ENCODE measurements around the gene SPINK2. TPM values are rescaled to one million over a fixed set of nuclear protein-coding genes. Genes with fewer than 3 reads are reported as not detected.

The SPINK2 gene
- total RNA-seq (not detected), polyA plus RNA-seq (1 to 10 TPM in 1 of 2 donors, not detected in 1; 3.6 TPM)
- long read RNA-seq, donor 1: 0 reads
- long read RNA-seq, donor 2: 0 reads

GRCh38 chr4:56821381-56822243, at the start of gene SPINK2:
Gene SPINK2 (minus strand): TSS chr4:56821701. CDS start chr4:56821662, 39 bp downstream.
- DNase-seq (peak in 1 of 2 donors; percentile 75), ATAC-seq (ENCODE audit: low FRiP score) (peak; percentile 22)
- no peaks in the 10 kb centered on the region for H3K4me1 ChIP-seq (ENCODE audit: control insufficient read depth in 1 of 2, insufficient read depth in 2 of 2, low read length in 2 of 2)
- WGBS, 2 donors: 3% methylated on average over 47 to 58 of the region's 58 CpGs
- H3K27ac ChIP-seq (ENCODE audit: low read depth in 1 of 2, low read length in 2 of 2): no peak within 1 kb of the TSS
- H3K4me3 ChIP-seq (ENCODE audit: low read length in 2 of 2): peak within 1 kb of the TSS in 1 of 2 donors; percentile 12
- H3K9me3 ChIP-seq (ENCODE audit: control insufficient read depth, low read length): peaks cover 1% of the 10 kb centered on the region
- intact Hi-C loops (cut with DNase I): no loop called here
- peaks cover 0 to 3% of the 10 kb centered on the region in 2 donors for H3K27me3 ChIP-seq (ENCODE audit: control insufficient read depth in 1 of 2, insufficient read depth in 2 of 2, low read length in 1 of 2)
- H3K36me3 ChIP-seq (ENCODE audit: control insufficient read depth in 1 of 2, insufficient read depth in 2 of 2, low read length in 1 of 2): no peaks in the 10 kb centered on the region

GRCh38 chr4:56870946-56871345, 49.4 kb upstream of the SPINK2 start:
- Histone ChIP-seq H3K9me3 (ENCODE audit: control insufficient read depth, low read length) (no peaks in the 10 kb centered on the region), H3K27ac (ENCODE audit: low read depth in 1 of 2, low read length in 2 of 2) (no peak overlapping the region), H3K27me3 (ENCODE audit: control insufficient read depth in 1 of 2, insufficient read depth in 2 of 2, low read length in 1 of 2) (no peaks in the 10 kb centered on the region), H3K4me3 (ENCODE audit: low read length in 2 of 2) (no peak overlapping the region), H3K4me1 (ENCODE audit: control insufficient read depth in 1 of 2, insufficient read depth in 2 of 2, low read length in 2 of 2) (no peaks in the 10 kb centered on the region), H3K36me3 (ENCODE audit: control insufficient read depth in 1 of 2, insufficient read depth in 2 of 2, low read length in 1 of 2) (no peaks in the 10 kb centered on the region)
- DNase-seq: no peak
- 34 to 44% methylated on average over 4 of the region's 4 CpGs for WGBS, 2 donors
- ATAC-seq (ENCODE audit: low FRiP score): no peak
- intact Hi-C loops (cut with DNase I): no loop called here

- Histone ChIP-seq H3K4me1 (ENCODE audit: control insufficient read depth in 1 of 2, insufficient read depth in 2 of 2, low read length in 2 of 2) (no peaks in the 10 kb centered on the region), H3K9me3 (ENCODE audit: control insufficient read depth, low read length) (no peaks in the 10 kb centered on the region), H3K4me3 (ENCODE audit: low read length in 2 of 2) (no peak overlapping the region), H3K36me3 (ENCODE audit: control insufficient read depth in 1 of 2, insufficient read depth in 2 of 2, low read length in 1 of 2) (no peaks in the 10 kb centered on the region), H3K27ac (ENCODE audit: low read depth in 1 of 2, low read length in 2 of 2) (no peak overlapping the region), H3K27me3 (ENCODE audit: control insufficient read depth in 1 of 2, insufficient read depth in 2 of 2, low read length in 1 of 2) (no peaks in the 10 kb centered on the region)
- WGBS, 2 donors: 97 to 98% methylated on average over 7 of the region's 7 CpGs
- DNase-seq (no peak), ATAC-seq (ENCODE audit: low FRiP score) (no peak)
- intact Hi-C loops (cut with DNase I): no loop called here
Observed at GRCh38 chr4:56863441-56864139, 42.1 kb upstream of the SPINK2 start.

GRCh38 chr4:56861360-56861759, 39.9 kb upstream of the SPINK2 start:
- Histone ChIP-seq H3K4me1 (ENCODE audit: control insufficient read depth in 1 of 2, insufficient read depth in 2 of 2, low read length in 2 of 2) (no peaks in the 10 kb centered on the region), H3K4me3 (ENCODE audit: low read length in 2 of 2) (no peak overlapping the region), H3K27ac (ENCODE audit: low read depth in 1 of 2, low read length in 2 of 2) (no peak overlapping the region), H3K9me3 (ENCODE audit: control insufficient read depth, low read length) (no peaks in the 10 kb centered on the region), H3K27me3 (ENCODE audit: control insufficient read depth in 1 of 2, insufficient read depth in 2 of 2, low read length in 1 of 2) (no peaks in the 10 kb centered on the region), H3K36me3 (ENCODE audit: control insufficient read depth in 1 of 2, insufficient read depth in 2 of 2, low read length in 1 of 2) (no peaks in the 10 kb centered on the region)
- DNase-seq: no peak
- ATAC-seq (ENCODE audit: low FRiP score): no peak
- intact Hi-C loops (cut with DNase I): no loop called here
- 49 to 54% methylated on average over 1 of the region's 1 CpG for WGBS, 2 donors

GRCh38 chr4:56860781-56861180, 39.3 kb upstream of the SPINK2 start:
- no peak for ATAC-seq (ENCODE audit: low FRiP score)
- no peaks in the 10 kb centered on the region for H3K27me3 ChIP-seq (ENCODE audit: control insufficient read depth in 1 of 2, insufficient read depth in 2 of 2, low read length in 1 of 2)
- intact Hi-C loops (cut with DNase I): no loop called here
- DNase-seq: no peak
- H3K9me3 ChIP-seq (ENCODE audit: control insufficient read depth, low read length): no peaks in the 10 kb centered on the region
- no peaks in the 10 kb centered on the region for H3K4me1 ChIP-seq (ENCODE audit: control insufficient read depth in 1 of 2, insufficient read depth in 2 of 2, low read length in 2 of 2)
- H3K36me3 ChIP-seq (ENCODE audit: control insufficient read depth in 1 of 2, insufficient read depth in 2 of 2, low read length in 1 of 2): no peaks in the 10 kb centered on the region
- no peak overlapping the region for H3K4me3 ChIP-seq (ENCODE audit: low read length in 2 of 2)
- WGBS, 2 donors: 89 to 90% methylated on average over 3 of the region's 3 CpGs
- no peak overlapping the region for H3K27ac ChIP-seq (ENCODE audit: low read depth in 1 of 2, low read length in 2 of 2)

- DNase-seq (no peak), ATAC-seq (ENCODE audit: low FRiP score) (no peak)
- H3K4me3 ChIP-seq (ENCODE audit: low read length in 2 of 2): no peak overlapping the region
- H3K27ac ChIP-seq (ENCODE audit: low read depth in 1 of 2, low read length in 2 of 2): no peak overlapping the region
- intact Hi-C loops (cut with DNase I): no loop called here
- WGBS, 2 donors: 95 to 97% methylated on average over 5 of the region's 5 CpGs
- no peaks in the 10 kb centered on the region for H3K36me3 ChIP-seq (ENCODE audit: control insufficient read depth in 1 of 2, insufficient read depth in 2 of 2, low read length in 1 of 2)
- no peaks in the 10 kb centered on the region for H3K27me3 ChIP-seq (ENCODE audit: control insufficient read depth in 1 of 2, insufficient read depth in 2 of 2, low read length in 1 of 2)
- H3K4me1 ChIP-seq (ENCODE audit: control insufficient read depth in 1 of 2, insufficient read depth in 2 of 2, low read length in 2 of 2): no peaks in the 10 kb centered on the region
- H3K9me3 ChIP-seq (ENCODE audit: control insufficient read depth, low read length): no peaks in the 10 kb centered on the region
Observed at GRCh38 chr4:56859841-56860240, 38.3 kb upstream of the SPINK2 start.

GRCh38 chr4:56857601-56858309, 36.3 kb upstream of the SPINK2 start:
- Histone ChIP-seq H3K27ac (ENCODE audit: low read depth in 1 of 2, low read length in 2 of 2) (no peak overlapping the region), H3K27me3 (ENCODE audit: control insufficient read depth in 1 of 2, insufficient read depth in 2 of 2, low read length in 1 of 2) (no peaks in the 10 kb centered on the region), H3K9me3 (ENCODE audit: control insufficient read depth, low read length) (no peaks in the 10 kb centered on the region), H3K4me3 (ENCODE audit: low read length in 2 of 2) (no peak overlapping the region), H3K4me1 (ENCODE audit: control insufficient read depth in 1 of 2, insufficient read depth in 2 of 2, low read length in 2 of 2) (no peaks in the 10 kb centered on the region), H3K36me3 (ENCODE audit: control insufficient read depth in 1 of 2, insufficient read depth in 2 of 2, low read length in 1 of 2) (no peaks in the 10 kb centered on the region)
- intact Hi-C loops (cut with DNase I): no loop called here
- ATAC-seq (ENCODE audit: low FRiP score) (no peak), DNase-seq (no peak)
- 5% methylated on average over 2 of the region's 2 CpGs for WGBS, 2 donors

GRCh38 chr4:56856656-56857055, 35.2 kb upstream of the SPINK2 start:
- DNase-seq: no peak
- H3K27ac ChIP-seq (ENCODE audit: low read depth in 1 of 2, low read length in 2 of 2): no peak overlapping the region
- no peak overlapping the region for H3K4me3 ChIP-seq (ENCODE audit: low read length in 2 of 2)
- H3K36me3 ChIP-seq (ENCODE audit: control insufficient read depth in 1 of 2, insufficient read depth in 2 of 2, low read length in 1 of 2): no peaks in the 10 kb centered on the region
- no peaks in the 10 kb centered on the region for H3K27me3 ChIP-seq (ENCODE audit: control insufficient read depth in 1 of 2, insufficient read depth in 2 of 2, low read length in 1 of 2)
- H3K4me1 ChIP-seq (ENCODE audit: control insufficient read depth in 1 of 2, insufficient read depth in 2 of 2, low read length in 2 of 2): no peaks in the 10 kb centered on the region
- no peak for ATAC-seq (ENCODE audit: low FRiP score)
- H3K9me3 ChIP-seq (ENCODE audit: control insufficient read depth, low read length): no peaks in the 10 kb centered on the region
- 3 to 12% methylated on average over 5 of the region's 5 CpGs for WGBS, 2 donors
- intact Hi-C loops (cut with DNase I): no loop called here

All from aorta (tissue), 5 donors.